ENCODE measurements around the gene AMPD3.

AMPD3 gene

DNA sequence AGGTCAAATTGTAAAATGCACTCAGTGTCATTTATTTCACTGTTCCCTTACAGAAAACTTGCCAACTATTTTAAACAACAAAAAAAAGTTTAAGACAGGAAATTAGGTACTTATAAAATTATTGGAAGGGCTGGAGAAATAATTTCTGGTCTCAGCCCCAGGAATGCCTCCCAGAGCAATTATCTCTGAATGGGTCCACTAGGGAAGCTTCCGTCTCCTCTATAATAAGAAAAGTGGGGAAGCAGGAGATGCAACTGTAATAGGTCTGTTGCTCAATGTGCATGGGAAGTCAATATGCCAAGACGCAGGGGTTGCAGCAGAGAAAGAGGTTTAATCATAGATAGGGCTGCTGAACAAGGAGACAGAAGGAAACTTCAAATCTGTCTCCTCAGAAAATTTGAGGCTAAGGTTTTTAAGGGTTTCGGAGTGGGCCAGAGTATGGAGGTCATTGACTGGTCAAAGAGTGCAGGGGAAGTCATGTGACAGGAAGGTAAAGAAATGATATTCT, 96.8 kb downstream of the AMPD3 start:
- Histone ChIP-seq H3K4me3 (ENCODE audit: severe bottlenecking) (no peak overlapping the region), H3K27me3 (ENCODE audit: insufficient read depth, poor library complexity, severe bottlenecking) (no peaks in the 10 kb centered on the region), H3K27ac (ENCODE audit: poor library complexity, severe bottlenecking) (no peak overlapping the region), H3K4me1 (ENCODE audit: insufficient read depth, poor library complexity, severe bottlenecking) (peaks cover 3% of the 10 kb centered on the region), H3K9me3 (ENCODE audit: severe bottlenecking) (no peaks in the 10 kb centered on the region), H3K36me3 (ENCODE audit: low read depth) (no peaks in the 10 kb centered on the region)
- ATAC-seq (ENCODE audit: low read depth): no peak
- no peak for DNase-seq (ENCODE audit: low spot score)
- TF ChIP-seq, protein P1, sequence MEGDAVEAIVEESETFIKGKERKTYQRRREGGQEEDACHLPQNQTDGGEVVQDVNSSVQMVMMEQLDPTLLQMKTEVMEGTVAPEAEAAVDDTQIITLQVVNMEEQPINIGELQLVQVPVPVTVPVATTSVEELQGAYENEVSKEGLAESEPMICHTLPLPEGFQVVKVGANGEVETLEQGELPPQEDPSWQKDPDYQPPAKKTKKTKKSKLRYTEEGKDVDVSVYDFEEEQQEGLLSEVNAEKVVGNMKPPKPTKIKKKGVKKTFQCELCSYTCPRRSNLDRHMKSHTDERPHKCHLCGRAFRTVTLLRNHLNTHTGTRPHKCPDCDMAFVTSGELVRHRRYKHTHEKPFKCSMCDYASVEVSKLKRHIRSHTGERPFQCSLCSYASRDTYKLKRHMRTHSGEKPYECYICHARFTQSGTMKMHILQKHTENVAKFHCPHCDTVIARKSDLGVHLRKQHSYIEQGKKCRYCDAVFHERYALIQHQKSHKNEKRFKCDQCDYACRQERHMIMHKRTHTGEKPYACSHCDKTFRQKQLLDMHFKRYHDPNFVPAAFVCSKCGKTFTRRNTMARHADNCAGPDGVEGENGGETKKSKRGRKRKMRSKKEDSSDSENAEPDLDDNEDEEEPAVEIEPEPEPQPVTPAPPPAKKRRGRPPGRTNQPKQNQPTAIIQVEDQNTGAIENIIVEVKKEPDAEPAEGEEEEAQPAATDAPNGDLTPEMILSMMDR (IDR thresholded peaks at IDR 0.05; ENCODE audit: poor library complexity, severe bottlenecking): no peak

DNA sequence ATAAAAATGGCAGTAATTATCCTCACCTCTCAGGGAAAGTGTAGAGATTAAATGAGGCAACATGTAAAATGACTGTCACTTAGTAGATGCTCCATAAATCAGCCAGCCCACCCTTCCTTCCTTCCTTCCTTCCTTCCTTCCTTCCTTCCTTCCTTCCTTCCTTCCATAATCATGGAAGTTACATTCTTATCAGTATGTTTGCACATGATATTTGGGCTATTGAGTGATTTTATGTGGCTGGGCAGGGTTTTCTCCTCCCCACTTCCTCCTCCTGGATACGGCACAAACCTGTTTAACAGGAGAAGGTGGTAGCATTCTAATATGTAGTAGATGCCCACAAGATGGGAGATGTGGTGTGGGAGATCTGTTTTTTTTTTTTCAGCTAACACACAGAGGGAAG, 101.5 kb downstream of the AMPD3 start:
- Histone ChIP-seq H3K27ac (ENCODE audit: poor library complexity, severe bottlenecking) (no peak overlapping the region), H3K4me3 (ENCODE audit: severe bottlenecking) (no peak overlapping the region), H3K36me3 (ENCODE audit: low read depth) (no peaks in the 10 kb centered on the region), H3K9me3 (ENCODE audit: severe bottlenecking) (no peaks in the 10 kb centered on the region), H3K4me1 (ENCODE audit: insufficient read depth, poor library complexity, severe bottlenecking) (no peaks in the 10 kb centered on the region), H3K27me3 (ENCODE audit: insufficient read depth, poor library complexity, severe bottlenecking) (no peaks in the 10 kb centered on the region)
- TF ChIP-seq, protein P1 (IDR thresholded peaks at IDR 0.05; ENCODE audit: poor library complexity, severe bottlenecking): no peak
- DNase-seq (ENCODE audit: low spot score) (no peak), ATAC-seq (ENCODE audit: low read depth) (no peak)

Measured in RWPE2 (cell line).